ENCODE data around the gene COL25A1. TPM values are rescaled to one million over a fixed set of nuclear protein-coding genes. Genes with fewer than 3 reads are reported as not detected.

The COL25A1 gene
- total RNA-seq, 6 donors from 2014 or later = 0.15 to 0.79 (median 0.27) TPM; not detected in 2

- Histone ChIP-seq H3K27ac (no peak overlapping the region), H3K27me3 (no peaks in the 10 kb centered on the region), H3K4me1 (no peaks in the 10 kb centered on the region), H3K9me3 (no peaks in the 10 kb centered on the region), H3K4me3 (no peak overlapping the region), H3K36me3 (no peaks in the 10 kb centered on the region)
- DNase-seq (no peak), ATAC-seq (ENCODE audit: low FRiP score in 2 of 2) (no peak)
- 70 to 85% methylated on average over 2 of the region's 2 CpGs for WGBS, 2 donors
- TF ChIP-seq EP300 (IDR thresholded peaks at IDR 0.05) (no peak), CTCF (IDR thresholded peaks at IDR 0.05) (no peak), POLR2AphosphoS5 (IDR thresholded peaks at IDR 0.05) (no peak), POLR2A (IDR thresholded peaks at IDR 0.05) (no peak)
Measured at GRCh38 chr4:109157205-109157604, 145.3 kb downstream of the COL25A1 start.

- no peaks in the 10 kb centered on the region for H3K36me3 ChIP-seq
- H3K9me3 ChIP-seq = no peaks in the 10 kb centered on the region
- no peak overlapping the region for H3K27ac ChIP-seq
- no peak for ATAC-seq (ENCODE audit: low FRiP score in 2 of 2)
- WGBS, 2 donors = 72 to 76% methylated on average over 2 of the region's 2 CpGs
- TF ChIP-seq POLR2A (IDR thresholded peaks at IDR 0.05) = no peak
- H3K27me3 ChIP-seq = no peaks in the 10 kb centered on the region
- no peaks in the 10 kb centered on the region for H3K4me1 ChIP-seq
- H3K4me3 ChIP-seq = no peak overlapping the region
- no peak for DNase-seq
Measured at GRCh38 chr4:109156356-109156755, 146.1 kb downstream of the COL25A1 start.

- Histone ChIP-seq H3K4me3 (no peak overlapping the region), H3K27ac (no peak overlapping the region), H3K27me3 (no peaks in the 10 kb centered on the region), H3K9me3 (no peaks in the 10 kb centered on the region), H3K4me1 (no peaks in the 10 kb centered on the region), H3K36me3 (no peaks in the 10 kb centered on the region)
- 66 to 67% methylated on average over 4 of the region's 4 CpGs for WGBS, 2 donors
- no peak for ATAC-seq (ENCODE audit: low FRiP score in 2 of 2)
- no peak for DNase-seq
- no peak for TF ChIP-seq POLR2AphosphoS5 (IDR thresholded peaks at IDR 0.05)
Measured at GRCh38 chr4:109155682-109156283, 146.7 kb downstream of the COL25A1 start.

GRCh38 chr4:109155084-109155483, 147.4 kb downstream of the COL25A1 start:
- Histone ChIP-seq H3K27ac (no peak overlapping the region), H3K27me3 (no peaks in the 10 kb centered on the region), H3K4me3 (no peak overlapping the region), H3K4me1 (no peaks in the 10 kb centered on the region), H3K9me3 (no peaks in the 10 kb centered on the region), H3K36me3 (no peaks in the 10 kb centered on the region)
- WGBS, 2 donors = 63 to 75% methylated on average over 2 of the region's 2 CpGs
- ATAC-seq (ENCODE audit: low FRiP score in 2 of 2) = no peak
- TF ChIP-seq CTCF (IDR thresholded peaks at IDR 0.05) (no peak), POLR2AphosphoS5 (IDR thresholded peaks at IDR 0.05) (no peak), EP300 (IDR thresholded peaks at IDR 0.05) (no peak), POLR2A (IDR thresholded peaks at IDR 0.05) (no peak)
- no peak for DNase-seq

- no peaks in the 10 kb centered on the region for H3K36me3 ChIP-seq
- no peaks in the 10 kb centered on the region for H3K27me3 ChIP-seq
- WGBS, 2 donors = 76 to 81% methylated on average over 4 of the region's 4 CpGs
- DNase-seq (no peak), ATAC-seq (ENCODE audit: low FRiP score in 2 of 2) (no peak)
- H3K4me1 ChIP-seq = no peaks in the 10 kb centered on the region
- TF ChIP-seq POLR2AphosphoS5 (IDR thresholded peaks at IDR 0.05) = no peak
- no peak for TF ChIP-seq POLR2A (IDR thresholded peaks at IDR 0.05)
- no peak for TF ChIP-seq EP300 (IDR thresholded peaks at IDR 0.05)
- no peak for TF ChIP-seq CTCF (IDR thresholded peaks at IDR 0.05)
- H3K4me3 ChIP-seq = no peak overlapping the region
- no peak overlapping the region for H3K27ac ChIP-seq
- no peaks in the 10 kb centered on the region for H3K9me3 ChIP-seq
Measured at GRCh38 chr4:109154424-109154823, 148.0 kb downstream of the COL25A1 start.

GRCh38 chr4:109149836-109150235, 152.6 kb downstream of the COL25A1 start:
- ATAC-seq (ENCODE audit: low FRiP score in 2 of 2) (no peak), DNase-seq (no peak)
- no peaks in the 10 kb centered on the region for H3K4me1 ChIP-seq
- no peaks in the 10 kb centered on the region for H3K27me3 ChIP-seq
- H3K9me3 ChIP-seq = no peaks in the 10 kb centered on the region
- H3K36me3 ChIP-seq = no peaks in the 10 kb centered on the region
- no peak overlapping the region for H3K27ac ChIP-seq
- TF ChIP-seq CTCF (IDR thresholded peaks at IDR 0.05) = no peak
- no peak for TF ChIP-seq EP300 (IDR thresholded peaks at IDR 0.05)
- TF ChIP-seq POLR2A (IDR thresholded peaks at IDR 0.05) = no peak
- TF ChIP-seq POLR2AphosphoS5 (IDR thresholded peaks at IDR 0.05) = no peak
- no peak overlapping the region for H3K4me3 ChIP-seq

All from upper lobe of left lung (tissue), 6 donors.